ENCODE results near the gene RTP3.
A peak's percentile ranks its signal among the peaks of the same experiment; 100 is the strongest.
"Not testable (repeated sequence)": the region's sequence is repeated elsewhere in the genome, so short reads cannot be mapped to it uniquely, and the experiment has no call there.

RTP3 gene

GRCh38 chr3:46537779-46538178 is 40.0 kb downstream of the RTP3 start:
- H3K36me3 ChIP-seq (ENCODE audit: control insufficient read depth, insufficient read depth, low read length): no peaks in the 10 kb centered on the region
- H3K27me3 ChIP-seq (replicated peaks; ENCODE audit: control insufficient read depth, insufficient read depth, low read length): no peaks in the 10 kb centered on the region
- DNase-seq (ENCODE audit: extremely low read depth, insufficient read length): no peak
- H3K4me3 ChIP-seq (replicated peaks; ENCODE audit: low read depth, low read length): no peak overlapping the region
- TF ChIP-seq CTCF (IDR thresholded peaks at IDR 0.05; ENCODE audit: insufficient read depth, low read length, poor library complexity, severe bottlenecking): no peak

- H3K27me3 ChIP-seq (replicated peaks; ENCODE audit: control insufficient read depth, insufficient read depth, low read length); H3K36me3 ChIP-seq (ENCODE audit: control insufficient read depth, insufficient read depth, low read length); DNase-seq (ENCODE audit: extremely low read depth, insufficient read length): not testable (repeated sequence)
- H3K4me3 ChIP-seq (replicated peaks; ENCODE audit: low read depth, low read length): peak overlapping the region; percentile 13; the same call in 1 of the 2 replicates
These were observed 40.6 kb downstream of the RTP3 start for GRCh38 chr3:46538425-46538802.

- DNase-seq (ENCODE audit: extremely low read depth, insufficient read length): peak; percentile 85
- TF ChIP-seq CTCF (IDR thresholded peaks at IDR 0.05; ENCODE audit: insufficient read depth, low read length, poor library complexity, severe bottlenecking): no peak
- no peaks in the 10 kb centered on the region for H3K36me3 ChIP-seq (ENCODE audit: control insufficient read depth, insufficient read depth, low read length)
- H3K27me3 ChIP-seq (replicated peaks; ENCODE audit: control insufficient read depth, insufficient read depth, low read length): no peaks in the 10 kb centered on the region
- H3K4me3 ChIP-seq (replicated peaks; ENCODE audit: low read depth, low read length): no peak overlapping the region; the same call in 1 of the 2 replicates
These were observed 41.1 kb downstream of the RTP3 start for GRCh38 chr3:46538803-46539442.

GRCh38 chr3:46539443-46540005 is 41.7 kb downstream of the RTP3 start:
- Histone ChIP-seq H3K27me3 (replicated peaks; ENCODE audit: control insufficient read depth, insufficient read depth, low read length) (no peaks in the 10 kb centered on the region), H3K4me3 (replicated peaks; ENCODE audit: low read depth, low read length) (peak overlapping the region; percentile 31), H3K36me3 (ENCODE audit: control insufficient read depth, insufficient read depth, low read length) (no peaks in the 10 kb centered on the region)
- DNase-seq (ENCODE audit: extremely low read depth, insufficient read length): peak; percentile 58
- TF ChIP-seq CTCF (IDR thresholded peaks at IDR 0.05; ENCODE audit: insufficient read depth, low read length, poor library complexity, severe bottlenecking): no peak

- H3K27me3 ChIP-seq (replicated peaks; ENCODE audit: control insufficient read depth, insufficient read depth, low read length): no peaks in the 10 kb centered on the region
- no peak overlapping the region for H3K4me3 ChIP-seq (replicated peaks; ENCODE audit: low read depth, low read length)
- H3K36me3 ChIP-seq (ENCODE audit: control insufficient read depth, insufficient read depth, low read length): no peaks in the 10 kb centered on the region
- no peak for DNase-seq (ENCODE audit: extremely low read depth, insufficient read length)
- TF ChIP-seq CTCF (IDR thresholded peaks at IDR 0.05; ENCODE audit: insufficient read depth, low read length, poor library complexity, severe bottlenecking): no peak
These were observed 42.8 kb downstream of the RTP3 start for GRCh38 chr3:46540550-46540949.

- no peaks in the 10 kb centered on the region for H3K36me3 ChIP-seq (ENCODE audit: control insufficient read depth, insufficient read depth, low read length)
These were observed 44.1 kb downstream of the RTP3 start for GRCh38 chr3:46541835-46542234.

More at GRCh38 chr3:46541835-46542234, 44.1 kb downstream of the RTP3 start:
- no peak for DNase-seq (ENCODE audit: extremely low read depth, insufficient read length)
- H3K27me3 ChIP-seq (replicated peaks; ENCODE audit: control insufficient read depth, insufficient read depth, low read length): no peaks in the 10 kb centered on the region
- H3K4me3 ChIP-seq (replicated peaks; ENCODE audit: low read depth, low read length): no peak overlapping the region
- TF ChIP-seq CTCF (IDR thresholded peaks at IDR 0.05; ENCODE audit: insufficient read depth, low read length, poor library complexity, severe bottlenecking): no peak
